GM12874 (cell line): ENCODE results near the gene DENND1A.

Experiments used
- CTCF ChIP-seq: IDR thresholded peaks from 2 replicates; pipeline ENCODE4 v1.5.1; 2011; ENCODE audit warnings: low read depth, mild to moderate bottlenecking, control low read depth, low read length, moderate library complexity; ENCODE audit not compliant: insufficient read depth

Gene DENND1A

GRCh38 chr9:123955637-123956036 lies 25.7 kb upstream of the DENND1A start:
- no peak for TF ChIP-seq CTCF

- TF ChIP-seq CTCF: no peak
Observed at GRCh38 chr9:123954518-123955280, 24.8 kb upstream of the DENND1A start.

- no peak for TF ChIP-seq CTCF
Observed at GRCh38 chr9:123952641-123953495, 22.9 kb upstream of the DENND1A start.

GRCh38 chr9:123948286-123948685 lies 18.4 kb upstream of the DENND1A start:
- TF ChIP-seq CTCF: no peak

- no peak for TF ChIP-seq CTCF
Observed at GRCh38 chr9:123947326-123947725, 17.4 kb upstream of the DENND1A start.

GRCh38 chr9:123946101-123946821 lies 16.3 kb upstream of the DENND1A start:
- TF ChIP-seq CTCF: no peak

GRCh38 chr9:123945532-123945931 lies 15.6 kb upstream of the DENND1A start:
- no peak for TF ChIP-seq CTCF
